ENCODE data around the gene BAHD1. TPM values are rescaled to one million over a fixed set of nuclear protein-coding genes. Genes with fewer than 3 reads are reported as not detected.
A peak's percentile ranks its signal among the peaks of the same experiment; 100 is the strongest.

BAHD1 gene
- total and polyA plus RNA-seq, 3 donors from 2014 or later: 47.9 to 53.9 (median 52.0) TPM

- TF ChIP-seq CTCF (IDR thresholded peaks at IDR 0.05): no peak
- no peak for TF ChIP-seq POLR2A (IDR thresholded peaks at IDR 0.05)
- no peaks in the 10 kb centered on the region for H3K9me3 ChIP-seq
- no peak overlapping the region for H3K27ac ChIP-seq
- WGBS, 2 donors: 87 to 91% methylated on average over 10 of the region's 10 CpGs
- intact Hi-C loops (cut with DNase I; ENCODE audit: low total_unique reads): loop anchor here (10.0 kb wide), 1 partner anchor 53 kb away; no protein-coding TSS in a partner anchor
- H3K36me3 ChIP-seq (ENCODE audit: low read depth, missing control alignments): no peaks in the 10 kb centered on the region
- H3K4me1 ChIP-seq: peaks cover 23% of the 10 kb centered on the region
- no peak for DNase-seq
- H3K27me3 ChIP-seq: no peaks in the 10 kb centered on the region
- H3K4me3 ChIP-seq: no peak overlapping the region
Observed at GRCh38 chr15:40418126-40418525, 22.6 kb upstream of the BAHD1 start.

GRCh38 chr15:40420071-40420713 lies 20.6 kb upstream of the BAHD1 start:
- Histone ChIP-seq H3K9me3 (no peaks in the 10 kb centered on the region), H3K27me3 (no peaks in the 10 kb centered on the region), H3K4me1 (peaks cover 23% of the 10 kb centered on the region), H3K27ac (peak overlapping the region; percentile 50 to 72), H3K36me3 (ENCODE audit: low read depth, missing control alignments) (no peaks in the 10 kb centered on the region), H3K4me3 (no peak overlapping the region)
- 44 to 45% methylated on average over 11 of the region's 11 CpGs for WGBS, 2 donors
- no peak for DNase-seq
- TF ChIP-seq POLR2A (IDR thresholded peaks at IDR 0.05): no peak
- no peak for TF ChIP-seq CTCF (IDR thresholded peaks at IDR 0.05)
- intact Hi-C loops (cut with DNase I; ENCODE audit: low total_unique reads): loop anchor here (10.0 kb wide), 1 partner anchor 135 kb away; the partner anchor contains the start of gene ANKRD63

- peak overlapping the region; percentile 50 to 72 for H3K27ac ChIP-seq
- 33 to 36% methylated on average over 3 of the region's 3 CpGs for WGBS, 2 donors
- H3K27me3 ChIP-seq: no peaks in the 10 kb centered on the region
- TF ChIP-seq POLR2A (IDR thresholded peaks at IDR 0.05): no peak
- no peak for TF ChIP-seq CTCF (IDR thresholded peaks at IDR 0.05)
- no peaks in the 10 kb centered on the region for H3K36me3 ChIP-seq (ENCODE audit: low read depth, missing control alignments)
- intact Hi-C loops (cut with DNase I; ENCODE audit: low total_unique reads): loop anchor here (10.0 kb wide), 1 partner anchor 136 kb away; the partner anchor contains the start of gene ANKRD63
- no peak overlapping the region for H3K4me3 ChIP-seq
- DNase-seq: no peak
- H3K4me1 ChIP-seq: peaks cover 23% of the 10 kb centered on the region
- H3K9me3 ChIP-seq: no peaks in the 10 kb centered on the region
Observed at GRCh38 chr15:40420793-40421192, 20.0 kb upstream of the BAHD1 start.

GRCh38 chr15:40421246-40422157 lies 19.3 kb upstream of the BAHD1 start:
- Histone ChIP-seq H3K36me3 (ENCODE audit: low read depth, missing control alignments) (no peaks in the 10 kb centered on the region), H3K9me3 (no peaks in the 10 kb centered on the region), H3K27ac (no peak overlapping the region), H3K4me1 (peaks cover 23% of the 10 kb centered on the region), H3K4me3 (no peak overlapping the region), H3K27me3 (no peaks in the 10 kb centered on the region)
- peak; percentile 85 for DNase-seq
- intact Hi-C loops (cut with DNase I; ENCODE audit: low total_unique reads): loop anchor here (10.0 kb wide), 1 partner anchor 137 kb away; the partner anchor contains the start of gene ANKRD63
- TF ChIP-seq CTCF (IDR thresholded peaks at IDR 0.05) (peak; percentile 87 to 93 (median 89)), POLR2A (IDR thresholded peaks at IDR 0.05) (no peak)
- 11 to 12% methylated on average over 19 to 31 of the region's 31 CpGs for WGBS, 2 donors
